ENCODE data around the gene L3MBTL4.

- TF ChIP-seq TOX (CRISPR knock-in tag; IDR thresholded peaks at IDR 0.05; ENCODE audit: borderline replicate concordance) (no peak), PATZ1 (CRISPR knock-in tag; IDR thresholded peaks at IDR 0.05; ENCODE audit: borderline replicate concordance) (no peak), ZNF70 (CRISPR knock-in tag; IDR thresholded peaks at IDR 0.05) (no peak), CSDC2 (CRISPR knock-in tag; IDR thresholded peaks at IDR 0.05) (no peak), BACH2 (CRISPR knock-in tag; IDR thresholded peaks at IDR 0.05; ENCODE audit: borderline replicate concordance) (no peak), CREB5 (CRISPR knock-in tag; IDR thresholded peaks at IDR 0.05; ENCODE audit: low read depth) (no peak), TSHZ2 (CRISPR knock-in tag; IDR thresholded peaks at IDR 0.05) (no peak), CSRNP3 (CRISPR knock-in tag; IDR thresholded peaks at IDR 0.05) (no peak), ISL1 (CRISPR knock-in tag; IDR thresholded peaks at IDR 0.05) (no peak), ZNF565 (CRISPR knock-in tag; conservative IDR thresholded peaks at IDR 0.05; ENCODE audit: low read depth) (no peak), ZFP3 (CRISPR knock-in tag; IDR thresholded peaks at IDR 0.05) (no peak), ARNTL (CRISPR knock-in tag; IDR thresholded peaks at IDR 0.05; ENCODE audit: borderline replicate concordance, low read depth) (no peak), ZFP30 (CRISPR knock-in tag; IDR thresholded peaks at IDR 0.05) (no peak)
These were observed 434.7 kb downstream of the L3MBTL4 start for GRCh38 chr18:5979971-5980457.
